ENCODE data around the gene FGF22.

The FGF22 gene

GRCh38 chr19:681029-682019 lies 41.6 kb downstream of the FGF22 start:
- peak; percentile 20 for DNase-seq

DNA sequence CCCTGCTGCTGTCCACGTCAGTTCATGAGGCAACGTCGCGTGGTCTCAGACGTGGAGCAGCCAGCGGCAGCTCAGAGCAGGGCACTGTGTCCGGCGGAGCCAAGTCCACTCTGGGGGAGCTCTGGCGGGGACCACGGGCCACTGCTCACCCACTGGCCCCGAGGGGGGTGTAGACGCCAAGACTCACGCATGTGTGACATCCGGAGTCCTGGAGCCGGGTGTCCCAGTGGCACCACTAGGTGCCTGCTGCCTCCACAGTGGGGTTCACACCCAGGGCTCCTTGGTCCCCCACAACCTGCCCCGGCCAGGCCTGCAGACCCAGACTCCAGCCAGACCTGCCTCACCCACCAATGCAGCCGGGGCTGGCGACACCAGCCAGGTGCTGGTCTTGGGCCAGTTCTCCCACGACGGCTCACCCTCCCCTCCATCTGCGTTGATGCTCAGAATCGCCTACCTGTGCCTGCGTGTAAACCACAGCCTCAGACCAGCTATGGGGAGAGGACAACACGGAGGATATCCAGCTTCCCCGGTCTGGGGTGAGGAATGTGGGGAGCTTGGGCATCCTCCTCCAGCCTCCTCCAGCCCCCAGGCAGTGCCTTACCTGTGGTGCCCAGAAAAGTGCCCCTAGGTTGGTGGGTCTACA lies 43.1 kb downstream of the FGF22 start:
- no peak for DNase-seq

DNA sequence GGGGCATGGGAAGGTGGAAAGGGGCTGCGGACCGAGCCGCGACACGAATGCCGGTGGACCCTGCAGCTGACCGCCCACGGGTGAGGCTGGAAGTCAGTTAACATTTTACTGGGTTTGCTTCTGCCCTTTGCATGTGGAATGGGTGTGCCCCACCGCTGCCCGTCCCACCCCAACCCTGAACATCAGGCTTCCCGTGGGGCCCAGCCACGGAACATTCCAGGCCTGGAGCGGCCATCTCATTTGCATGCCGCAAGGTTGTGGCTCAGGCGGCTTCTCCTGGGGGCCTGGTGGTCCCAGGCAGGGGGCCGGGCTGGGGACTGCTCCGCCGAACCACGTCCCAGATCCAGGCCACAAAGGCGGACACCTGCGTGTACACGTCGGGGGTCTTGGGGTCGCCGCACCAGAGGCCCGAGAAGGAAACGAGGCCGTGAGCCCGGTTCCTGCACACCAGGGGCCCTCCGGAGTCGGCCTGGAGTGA lies 45.8 kb downstream of the FGF22 start:
- no peak for DNase-seq

DNA sequence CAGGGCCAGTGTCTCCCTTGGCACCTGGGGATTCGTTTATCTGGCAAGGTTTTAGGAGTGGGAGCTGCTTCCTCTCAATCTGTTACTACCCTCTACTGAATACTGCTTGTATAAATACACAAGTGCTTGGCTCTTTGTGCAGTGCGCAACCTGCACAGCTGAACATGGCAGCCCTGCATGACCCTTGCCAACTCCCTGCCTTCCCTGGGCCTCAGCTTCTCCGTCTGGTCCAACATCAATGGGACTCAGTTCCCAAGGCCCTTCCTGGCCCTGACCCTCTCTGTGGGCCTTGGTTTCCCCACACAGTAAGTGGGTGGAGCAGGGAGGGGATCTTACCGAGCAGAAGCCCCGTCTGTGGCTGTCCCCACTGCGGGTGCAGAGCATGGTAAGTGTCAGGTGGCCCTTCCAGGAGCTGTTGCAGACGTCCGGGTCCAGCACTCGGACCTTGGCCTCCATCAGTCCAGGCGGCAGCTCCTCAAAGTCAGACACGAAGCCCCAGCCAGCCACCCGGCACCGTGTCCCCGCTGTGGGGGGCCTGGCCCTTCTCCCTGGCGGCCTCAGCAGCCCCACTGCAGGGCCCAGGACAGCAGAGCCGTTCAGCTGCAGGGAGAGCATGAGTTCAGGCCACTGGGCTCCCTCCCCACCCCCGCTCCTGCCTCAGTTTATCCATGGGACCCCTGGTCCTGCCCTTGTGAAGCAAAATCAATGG lies 47.1 kb downstream of the FGF22 start:
- DNase-seq = no peak

GRCh38 chr19:687569-688166 lies 48.0 kb downstream of the FGF22 start:
- no peak for DNase-seq

GRCh38 chr19:688214-688613 lies 48.5 kb downstream of the FGF22 start:
- DNase-seq = no peak

DNA sequence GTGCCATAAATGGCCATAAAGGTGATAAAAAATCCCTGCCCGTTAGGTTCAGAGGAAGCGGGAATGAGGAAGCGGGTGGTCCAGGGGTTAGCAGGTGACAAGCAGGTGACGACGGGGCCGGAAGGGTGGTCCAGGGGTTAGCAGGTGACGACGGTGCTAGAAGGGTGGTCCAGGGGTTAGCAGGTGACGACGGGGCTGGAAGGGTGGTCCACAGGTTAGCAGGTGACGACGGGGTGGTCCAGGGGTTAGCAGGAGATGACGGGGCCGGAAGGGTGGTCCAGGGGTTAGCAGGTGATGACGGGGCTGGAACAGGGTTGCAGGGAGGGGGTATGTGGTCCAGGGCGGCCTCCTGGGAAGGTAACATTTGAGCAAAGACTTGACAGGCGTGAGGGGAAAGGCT lies 49.3 kb downstream of the FGF22 start:
- DNase-seq = no peak

GRCh38 chr19:690203-690602 lies 50.5 kb downstream of the FGF22 start:
- DNase-seq = no peak
